ENCODE measurements around the gene MANF.

Gene MANF

GRCh38 chr3:51389423-51390183 lies 4.5 kb downstream of the MANF start:
- H3K36me3 ChIP-seq (ENCODE audit: low read length), result peaks cover 3% of the 10 kb centered on the region
- no peaks in the 10 kb centered on the region for H3K27me3 ChIP-seq (ENCODE audit: low read length)
- TF ChIP-seq CTCF (IDR thresholded peaks at IDR 0.05; ENCODE audit: insufficient read depth, low read length, poor library complexity, severe bottlenecking), result peak; percentile 86
- no peak for TF ChIP-seq EZH2phosphoT487 (conservative IDR thresholded peaks at IDR 0.05; ENCODE audit: low read length)
- peak overlapping the region; percentile 75; the same call in 1 of the 2 replicates for H3K9ac ChIP-seq (ENCODE audit: low read length)
- H3K4me2 ChIP-seq (ENCODE audit: low read depth, low read length, poor library complexity, severe bottlenecking), result peak overlapping the region; percentile 77
- H3K27ac ChIP-seq (ENCODE audit: low read depth, low read length), result peak overlapping the region; percentile 63
- no peaks in the 10 kb centered on the region for H3K9me3 ChIP-seq (ENCODE audit: insufficient read depth, low read length)
- no peaks in the 10 kb centered on the region for H3K9me2 ChIP-seq (replicated peaks; ENCODE audit: insufficient read depth, low read length)
- no peak overlapping the region for H3K4me3 ChIP-seq (ENCODE audit: insufficient read depth, low read length, poor library complexity, severe bottlenecking)
- no peaks in the 10 kb centered on the region; the same call in 1 of the 2 replicates for H4K20me1 ChIP-seq (ENCODE audit: low read depth, low read length)
- no peak overlapping the region for H2AFZ ChIP-seq (ENCODE audit: low read depth, low read length, severe bottlenecking)
- H3K79me2 ChIP-seq (ENCODE audit: insufficient read depth, low read length), result peaks cover 60% of the 10 kb centered on the region
- peaks cover 47% of the 10 kb centered on the region for H3F3A ChIP-seq (ENCODE audit: insufficient read depth)

GRCh38 chr3:51390246-51391074 lies 5.4 kb downstream of the MANF start:
- Histone ChIP-seq H3K9ac (ENCODE audit: low read length) (peak overlapping the region; percentile 75), H3F3A (ENCODE audit: insufficient read depth) (peaks cover 46% of the 10 kb centered on the region), H3K27me3 (ENCODE audit: low read length) (no peaks in the 10 kb centered on the region), H3K36me3 (ENCODE audit: low read length) (peaks cover 3% of the 10 kb centered on the region), H3K9me2 (replicated peaks; ENCODE audit: insufficient read depth, low read length) (no peaks in the 10 kb centered on the region), H3K27ac (ENCODE audit: low read depth, low read length) (peak overlapping the region; percentile 63), H3K79me2 (ENCODE audit: insufficient read depth, low read length) (peaks cover 66% of the 10 kb centered on the region), H4K20me1 (ENCODE audit: low read depth, low read length) (no peaks in the 10 kb centered on the region; the same call in 1 of the 2 replicates), H2AFZ (ENCODE audit: low read depth, low read length, severe bottlenecking) (peak overlapping the region; percentile 32), H3K4me2 (ENCODE audit: low read depth, low read length, poor library complexity, severe bottlenecking) (peak overlapping the region; percentile 77), H3K4me3 (ENCODE audit: insufficient read depth, low read length, poor library complexity, severe bottlenecking) (peak overlapping the region; percentile 49), H3K9me3 (ENCODE audit: insufficient read depth, low read length) (no peaks in the 10 kb centered on the region)
- TF ChIP-seq CTCF (IDR thresholded peaks at IDR 0.05; ENCODE audit: insufficient read depth, low read length, poor library complexity, severe bottlenecking), result peak; percentile 63
- no peak for TF ChIP-seq EZH2phosphoT487 (conservative IDR thresholded peaks at IDR 0.05; ENCODE audit: low read length)

GRCh38 chr3:51391075-51391565 lies 6.0 kb downstream of the MANF start, which contains the start of gene RBM15B:
Gene RBM15B (plus strand): TSS chr3:51391285. CDS start chr3:51391400, 115 bp downstream.
- H3K27me3 ChIP-seq (ENCODE audit: low read length), result no peaks in the 10 kb centered on the region
- H3K9me2 ChIP-seq (replicated peaks; ENCODE audit: insufficient read depth, low read length), result no peaks in the 10 kb centered on the region
- H3K79me2 ChIP-seq (ENCODE audit: insufficient read depth, low read length), result peaks cover 60% of the 10 kb centered on the region
- peak within 1 kb of the TSS; percentile 63 for H3K27ac ChIP-seq (ENCODE audit: low read depth, low read length)
- H3K4me3 ChIP-seq (ENCODE audit: insufficient read depth, low read length, poor library complexity, severe bottlenecking), result peak within 1 kb of the TSS; percentile 67
- H2AFZ ChIP-seq (ENCODE audit: low read depth, low read length, severe bottlenecking), result peak within 1 kb of the TSS; percentile 32
- H3K4me2 ChIP-seq (ENCODE audit: low read depth, low read length, poor library complexity, severe bottlenecking), result peak within 1 kb of the TSS; percentile 77
- peak within 1 kb of the TSS; percentile 75 for H3K9ac ChIP-seq (ENCODE audit: low read length)
- no peaks in the 10 kb centered on the region for H3K9me3 ChIP-seq (ENCODE audit: insufficient read depth, low read length)
- H4K20me1 ChIP-seq (ENCODE audit: low read depth, low read length), result no peaks in the 10 kb centered on the region; the same call in 1 of the 2 replicates
- H3F3A ChIP-seq (ENCODE audit: insufficient read depth), result peaks cover 46% of the 10 kb centered on the region
- H3K36me3 ChIP-seq (ENCODE audit: low read length), result peaks cover 3% of the 10 kb centered on the region
- TF ChIP-seq EZH2phosphoT487 (conservative IDR thresholded peaks at IDR 0.05; ENCODE audit: low read length), result no peak
- no peak for TF ChIP-seq CTCF (IDR thresholded peaks at IDR 0.05; ENCODE audit: insufficient read depth, low read length, poor library complexity, severe bottlenecking)

Measured in SU-DHL-6 (cell line).